CD14-positive monocyte (primary cell): ENCODE results near the gene IGF2R. TPM values are rescaled to one million over a fixed set of nuclear protein-coding genes. Genes with fewer than 3 reads are reported as not detected.
A peak's percentile ranks its signal among the peaks of the same experiment; 100 is the strongest.

ENCODE experiments used
- DNase-seq, 3 donors: peaks; one replicate each; pipeline ENCODE4 v3.0.0-alpha.2; 2011 to 2022
- H2AFZ ChIP-seq: 2 replicates; pipeline ENCODE4 v1.6.0; 2012; ENCODE audit warnings: mild to moderate bottlenecking, low read depth, low read length, inconsistent platforms; ENCODE audit not compliant: insufficient read depth, poor library complexity, severe bottlenecking
- H3K27ac ChIP-seq, 2 donors: 1 replicate in 1 of 2; 2 replicates in 1 of 2; pipeline ENCODE4 v1.5.1; 2012 to 2013; ENCODE audit warnings: low read length in 2 of 2, control low read depth in 1 of 2, inconsistent platforms in 1 of 2, low read depth in 1 of 2, mild to moderate bottlenecking in 1 of 2
- H3K27me3 ChIP-seq, 2 donors: one replicate each; pipeline versions ENCODE4 v1.6.0 to v1.6.1; 2011 to 2013; ENCODE audit warnings: low read length in 2 of 2; ENCODE audit not compliant: control insufficient read depth in 2 of 2, insufficient read depth in 2 of 2
- H3K36me3 ChIP-seq, 2 donors: replicated peaks in 1 of 2; 1 replicate in 1 of 2; 2 replicates in 1 of 2; pipeline versions ENCODE4 v1.5.1 to v1.6.1; 2012 to 2013; ENCODE audit warnings: low read length in 2 of 2, control low read depth in 1 of 2, inconsistent platforms in 1 of 2, mild to moderate bottlenecking in 1 of 2; ENCODE audit not compliant: insufficient read depth in 2 of 2, control insufficient read depth in 1 of 2
- H3K4me1 ChIP-seq, 2 donors: 1 replicate in 1 of 2; 2 replicates in 1 of 2; pipeline versions ENCODE4 v1.5.1 to v1.6.1; 2012 to 2013; ENCODE audit warnings: low read length in 2 of 2, control low read depth in 1 of 2, inconsistent platforms in 1 of 2, mild to moderate bottlenecking in 1 of 2, moderate library complexity in 1 of 2; ENCODE audit not compliant: insufficient read depth in 2 of 2, control insufficient read depth in 1 of 2
- H3K4me2 ChIP-seq: replicated peaks from 2 replicates; pipeline ENCODE3; 2012; ENCODE audit warnings: low read length, moderate library complexity, mild to moderate bottlenecking; ENCODE audit not compliant: poor library complexity, severe bottlenecking; ENCODE audit errors: extremely low read depth
- H3K4me3 ChIP-seq, 3 experiments: fragments of 200-600 bp in 1 of 3; sonication (generic) in 1 of 3; replicated peaks in 1 of 3; 1 replicate in 2 of 3; 2 replicates in 1 of 3; pipeline ENCODE4 v1.5.1; 2011 to 2013; ENCODE audit warnings: low read length in 3 of 3, mild to moderate bottlenecking in 3 of 3, control low read depth in 2 of 3, low read depth in 2 of 3, inconsistent platforms in 1 of 3, moderate library complexity in 1 of 3
- H3K79me2 ChIP-seq: 2 replicates; pipeline ENCODE4 v1.6.0; 2012; ENCODE audit warnings: mild to moderate bottlenecking, control low read depth, inconsistent platforms, low read length, moderate library complexity; ENCODE audit not compliant: insufficient read depth
- H3K9ac ChIP-seq: 2 replicates; pipeline ENCODE4 v1.6.0; 2017; ENCODE audit warnings: low read length, mild to moderate bottlenecking; ENCODE audit not compliant: insufficient read depth, poor library complexity, severe bottlenecking
- H3K9me3 ChIP-seq, 2 donors: replicated peaks in 1 of 2; 1 replicate in 1 of 2; 2 replicates in 1 of 2; pipeline versions ENCODE4 v1.5.1 to v1.6.1; 2012 to 2013; ENCODE audit warnings: low read length in 2 of 2, control low read depth in 1 of 2; ENCODE audit not compliant: control insufficient read depth in 1 of 2, insufficient read depth in 1 of 2
- H4K20me1 ChIP-seq: 2 replicates; pipeline ENCODE4 v1.6.0; 2012; ENCODE audit warnings: mild to moderate bottlenecking, low read length, control low read depth, moderate library complexity; ENCODE audit not compliant: insufficient read depth
- H3K27ac Mint-ChIP-seq, 7 donors: one replicate each; pipeline ENCODE4 v1.8.0; 2020; ENCODE audit warnings: mild to moderate bottlenecking in 7 of 7, mixed read lengths in 7 of 7, moderate library complexity in 6 of 7, inconsistent platforms in 2 of 7
- H3K27me3 Mint-ChIP-seq, 3 donors: one replicate each; pipeline ENCODE4 v1.8.0; 2021 to 2022; ENCODE audit warnings: low read depth in 3 of 3, mild to moderate bottlenecking in 3 of 3, mixed read lengths in 3 of 3, moderate library complexity in 3 of 3, inconsistent platforms in 1 of 3
- H3K36me3 Mint-ChIP-seq, 2 donors: one replicate each; pipeline ENCODE4 v1.8.0; 2020; ENCODE audit warnings: mixed read lengths in 2 of 2, inconsistent platforms in 1 of 2, mild to moderate bottlenecking in 1 of 2
- H3K4me1 Mint-ChIP-seq: one replicate; pipeline ENCODE4 v1.8.0; 2020; ENCODE audit warnings: mild to moderate bottlenecking, mixed read lengths
- H3K4me3 Mint-ChIP-seq, 2 donors: one replicate each; pipeline ENCODE4 v1.8.0; 2020; ENCODE audit warnings: mild to moderate bottlenecking in 2 of 2, mixed read lengths in 2 of 2, moderate library complexity in 1 of 2
- H3K9me3 Mint-ChIP-seq, 7 donors: one replicate each; pipeline ENCODE4 v1.8.0; 2020 to 2022; ENCODE audit warnings: mixed read lengths in 7 of 7, mild to moderate bottlenecking in 6 of 7, moderate library complexity in 6 of 7, inconsistent platforms in 2 of 7
- CTCF ChIP-seq: fragments of 200-600 bp; IDR thresholded peaks from one replicate; pipeline ENCODE4 v1.8.0; 2022; ENCODE audit warnings: antibody characterized with exemption, mild to moderate bottlenecking
- WGBS: methylation state at CpG from one replicate; pipeline ENCODE4 v1.1.5; 2013; ENCODE audit warnings: missing lambda C conversion rate; ENCODE audit not compliant: insufficient coverage; 5-methylcytosine and 5-hydroxymethylcytosine counted together
- intact Hi-C, 2 donors: fragments of 100-400 bp; cut with micrococcal nuclease; formaldehyde crosslinking; loops; one replicate each; pipeline versions ENCODE4 v1.15.0 to v1.15.1; 2023
- polyA plus RNA-seq, 3 donors: library from polyadenylated mRNA; depleted of rRNA in 1 of 3; unstranded in 2 of 3; stranded (reverse) in 1 of 3; fragments of 300-500 nt in 2 of 3; fragments of >200 nt in 1 of 3; fragmentation: Illumina TruSeq in 2 of 3; gene quantifications; 1 replicate in 2 of 3; 2 replicates in 1 of 3; pipeline ENCODE4 v1.2.3, GENCODE V29; 2012 to 2021

IGF2R gene
- polyA plus RNA-seq, 3 donors: 6.9 to 44.8 (median 8.2) TPM

DNA sequence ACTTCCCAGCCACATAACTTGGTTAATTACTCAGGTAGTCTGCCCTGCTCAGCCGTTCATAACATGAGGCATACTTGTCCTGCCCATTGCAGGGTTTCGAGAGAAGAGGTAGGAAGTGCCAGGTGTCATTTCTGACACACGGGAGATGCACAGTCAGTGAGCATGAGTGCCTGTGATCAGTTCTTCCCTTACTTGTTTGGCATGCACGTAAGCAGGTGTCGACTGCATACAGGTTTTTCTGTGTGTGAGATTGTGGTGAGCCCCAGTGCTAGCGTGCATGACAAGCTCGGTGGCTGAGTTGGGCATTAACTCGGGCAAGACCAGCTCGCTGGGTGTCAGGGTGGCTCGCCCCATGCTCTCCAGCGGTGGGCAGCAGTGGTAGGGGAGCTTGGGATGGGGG, 101.5 kb downstream of the IGF2R start:
- Histone ChIP-seq H3K4me3 (no peak overlapping the region), H2AFZ (no peak overlapping the region), H3K27me3 (no peaks in the 10 kb centered on the region), H3K4me1 (no peaks in the 10 kb centered on the region), H3K9me3 (no peaks in the 10 kb centered on the region), H3K9ac (no peak overlapping the region), H3K4me2 (no peak overlapping the region), H4K20me1 (peaks cover 98% of the 10 kb centered on the region), H3K27ac (no peak overlapping the region), H3K79me2 (no peaks in the 10 kb centered on the region), H3K36me3 (peaks cover 93 to 96% of the 10 kb centered on the region in 2 donors)
- WGBS: 97% methylated on average over 11 of the region's 11 CpGs
- no peak for DNase-seq
- Mint-ChIP-seq H3K9me3 (no peaks in the 10 kb centered on the region), H3K27ac (no peak overlapping the region), H3K4me3 (no peak overlapping the region), H3K27me3 (peaks cover 0 to 7% (median 2%) of the 10 kb centered on the region in 3 donors), H3K4me1 (peaks cover 7% of the 10 kb centered on the region), H3K36me3 (peaks cover 93 to 99% of the 10 kb centered on the region in 2 donors)
- no peak for TF ChIP-seq CTCF
- intact Hi-C loops: no loop called here

- Histone ChIP-seq H3K4me3 (no peak overlapping the region), H3K9me3 (no peaks in the 10 kb centered on the region), H3K27me3 (no peaks in the 10 kb centered on the region), H3K79me2 (no peaks in the 10 kb centered on the region), H3K36me3 (peaks cover 97 to 99% of the 10 kb centered on the region in 2 donors), H3K27ac (no peak overlapping the region), H3K4me1 (no peaks in the 10 kb centered on the region), H2AFZ (no peak overlapping the region), H4K20me1 (peaks cover 99% of the 10 kb centered on the region), H3K9ac (no peak overlapping the region), H3K4me2 (no peak overlapping the region)
- Mint-ChIP-seq H3K4me1 (peaks cover 7% of the 10 kb centered on the region), H3K9me3 (no peaks in the 10 kb centered on the region), H3K27me3 (peaks cover 0 to 7% (median 2%) of the 10 kb centered on the region in 3 donors), H3K4me3 (no peak overlapping the region), H3K36me3 (peaks cover 96 to 99% of the 10 kb centered on the region in 2 donors), H3K27ac (peak overlapping the region in 2 of 7 donors; percentile 11 to 32)
- no peak for DNase-seq
- 100% methylated on average over 2 of the region's 2 CpGs for WGBS
- intact Hi-C loops: no loop called here
- no peak for TF ChIP-seq CTCF
Observed at GRCh38 chr6:160070831-160071230, 101.9 kb downstream of the IGF2R start.
